NCI-H510A treated with DMSO at 0.1 percent for 48 hours (cell line): ENCODE results near the gene HTR3A.
A peak's percentile ranks its signal among the peaks of the same experiment; 100 is the strongest.

Source experiments
- DNase-seq: peaks from one replicate; lab custom pipeline; 2025; lab: John Stamatoyannopoulos, UW

Gene HTR3A

DNA sequence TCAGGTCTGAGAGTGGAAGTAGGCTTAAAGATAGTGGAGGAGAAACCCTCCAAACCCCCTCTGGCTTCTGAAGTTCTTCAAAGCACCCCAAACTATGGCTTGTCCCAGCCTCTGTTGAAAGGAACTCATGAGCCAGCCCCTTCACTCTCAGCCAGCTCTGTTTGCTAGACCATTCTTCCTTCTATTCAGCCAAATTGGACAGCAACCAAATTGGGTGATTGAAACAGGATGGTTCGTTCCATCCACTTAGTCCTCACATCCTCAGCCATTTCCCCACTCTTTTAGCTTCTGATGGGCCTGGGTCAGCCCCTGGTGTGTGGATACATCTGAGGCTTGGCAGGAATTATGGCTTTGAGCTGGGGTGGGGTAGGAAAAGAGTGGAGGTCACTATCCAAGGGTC lies 4.5 kb downstream of the HTR3A start:
- DNase-seq, result no peak

DNA sequence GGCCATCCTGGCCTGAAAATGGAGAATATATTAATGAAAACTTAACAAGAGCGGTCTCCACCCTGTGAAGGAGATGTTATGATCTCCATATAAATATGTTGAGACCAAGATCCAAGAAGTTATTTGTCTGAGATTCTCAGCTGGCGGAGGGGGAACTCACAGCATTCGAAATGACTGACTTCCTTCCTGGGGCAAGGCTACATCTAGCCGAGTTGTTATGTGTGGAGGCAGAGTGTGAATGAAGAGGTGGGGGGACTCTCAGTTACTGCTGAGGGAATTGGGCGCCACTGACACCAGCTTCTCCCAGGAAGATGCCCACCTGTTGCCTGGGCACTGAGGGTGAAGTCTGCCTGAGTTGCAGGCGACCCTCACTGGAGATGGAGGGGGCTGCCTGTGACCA lies 5.9 kb downstream of the HTR3A start:
- no peak for DNase-seq

DNA sequence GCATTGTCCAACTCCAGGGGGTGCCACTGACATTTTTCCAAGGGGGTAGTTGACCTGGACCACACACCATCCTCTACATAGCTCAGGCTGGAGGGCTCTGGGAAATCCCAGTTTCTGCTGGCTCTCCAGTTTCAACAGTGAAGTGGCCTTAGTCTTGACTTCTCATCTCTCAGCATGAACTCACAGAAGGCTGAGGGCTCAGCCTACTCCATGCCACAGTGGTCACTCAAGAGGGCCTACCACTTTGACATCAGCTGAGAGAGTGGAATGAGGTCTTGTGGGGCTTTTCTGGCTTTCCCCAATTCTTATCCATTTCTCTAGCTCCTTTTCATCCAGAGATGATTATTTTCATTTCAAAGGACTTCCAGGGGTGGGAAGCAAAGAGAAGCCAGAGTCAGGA lies 7.4 kb downstream of the HTR3A start:
- no peak for DNase-seq

DNA sequence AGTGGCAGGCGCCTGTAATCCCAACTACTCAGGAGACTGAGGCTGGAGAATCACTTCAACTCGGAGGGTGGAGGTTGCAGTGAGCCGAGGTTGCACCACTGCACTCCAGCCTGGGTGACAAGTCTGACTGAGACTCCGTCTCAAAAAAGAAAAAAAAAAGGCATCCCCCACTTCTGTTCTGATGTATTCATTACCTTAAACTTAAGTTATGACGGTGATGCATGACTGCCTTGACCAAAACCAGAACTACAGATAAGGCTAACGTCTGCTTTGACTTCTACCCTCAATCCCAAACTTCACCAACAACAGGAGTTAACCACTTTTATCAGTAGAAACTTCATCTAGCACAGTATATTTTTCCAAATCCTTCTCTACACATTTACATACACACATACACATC lies 9.9 kb downstream of the HTR3A start:
- DNase-seq, result no peak

DNA sequence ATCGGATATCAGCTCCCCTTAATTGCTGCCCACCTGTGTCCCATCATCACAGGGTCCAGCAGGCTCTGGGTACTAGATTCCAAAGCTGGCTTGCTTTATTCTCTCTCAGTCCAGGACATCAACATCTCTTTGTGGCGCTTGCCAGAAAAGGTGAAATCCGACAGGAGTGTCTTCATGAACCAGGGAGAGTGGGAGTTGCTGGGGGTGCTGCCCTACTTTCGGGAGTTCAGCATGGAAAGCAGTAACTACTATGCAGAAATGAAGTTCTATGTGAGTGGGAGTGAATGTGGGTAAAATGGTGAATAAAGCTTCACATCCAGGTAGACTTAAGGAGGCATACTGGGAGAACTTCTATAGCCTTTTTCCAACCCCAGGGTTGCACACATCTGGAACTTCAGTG lies 11.0 kb downstream of the HTR3A start:
- no peak for DNase-seq

DNA sequence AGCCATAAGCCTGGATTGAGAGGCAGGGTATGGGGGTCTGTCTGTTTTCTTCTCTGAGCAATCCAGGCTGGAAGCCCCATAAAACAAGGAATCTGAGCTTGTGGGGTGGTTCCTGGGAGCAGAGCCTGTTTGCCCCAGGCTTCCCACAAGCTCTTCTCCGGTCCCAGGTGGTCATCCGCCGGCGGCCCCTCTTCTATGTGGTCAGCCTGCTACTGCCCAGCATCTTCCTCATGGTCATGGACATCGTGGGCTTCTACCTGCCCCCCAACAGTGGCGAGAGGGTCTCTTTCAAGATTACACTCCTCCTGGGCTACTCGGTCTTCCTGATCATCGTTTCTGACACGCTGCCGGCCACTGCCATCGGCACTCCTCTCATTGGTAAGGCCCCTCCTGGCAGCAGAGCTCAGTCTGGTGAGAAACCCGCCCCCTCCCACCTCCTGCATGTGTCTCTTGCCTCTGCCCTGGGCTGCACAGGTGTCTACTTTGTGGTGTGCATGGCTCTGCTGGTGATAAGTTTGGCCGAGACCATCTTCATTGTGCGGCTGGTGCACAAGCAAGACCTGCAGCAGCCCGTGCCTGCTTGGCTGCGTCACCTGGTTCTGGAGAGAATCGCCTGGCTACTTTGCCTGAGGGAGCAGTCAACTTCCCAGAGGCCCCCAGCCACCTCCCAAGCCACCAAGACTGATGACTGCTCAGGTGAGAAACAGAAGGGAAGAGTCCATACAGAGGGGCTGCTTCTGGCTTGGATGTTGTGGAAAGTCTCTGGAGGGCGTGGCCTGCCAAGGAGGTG lies 11.6 kb downstream of the HTR3A start:
- DNase-seq, result no peak

DNA sequence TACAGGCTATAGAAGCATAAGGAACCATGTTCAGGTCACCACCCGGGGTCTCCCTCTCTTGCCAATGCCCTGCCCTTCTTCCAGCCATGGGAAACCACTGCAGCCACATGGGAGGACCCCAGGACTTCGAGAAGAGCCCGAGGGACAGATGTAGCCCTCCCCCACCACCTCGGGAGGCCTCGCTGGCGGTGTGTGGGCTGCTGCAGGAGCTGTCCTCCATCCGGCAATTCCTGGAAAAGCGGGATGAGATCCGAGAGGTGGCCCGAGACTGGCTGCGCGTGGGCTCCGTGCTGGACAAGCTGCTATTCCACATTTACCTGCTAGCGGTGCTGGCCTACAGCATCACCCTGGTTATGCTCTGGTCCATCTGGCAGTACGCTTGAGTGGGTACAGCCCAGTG lies 14.5 kb downstream of the HTR3A start:
- DNase-seq, result no peak

DNA sequence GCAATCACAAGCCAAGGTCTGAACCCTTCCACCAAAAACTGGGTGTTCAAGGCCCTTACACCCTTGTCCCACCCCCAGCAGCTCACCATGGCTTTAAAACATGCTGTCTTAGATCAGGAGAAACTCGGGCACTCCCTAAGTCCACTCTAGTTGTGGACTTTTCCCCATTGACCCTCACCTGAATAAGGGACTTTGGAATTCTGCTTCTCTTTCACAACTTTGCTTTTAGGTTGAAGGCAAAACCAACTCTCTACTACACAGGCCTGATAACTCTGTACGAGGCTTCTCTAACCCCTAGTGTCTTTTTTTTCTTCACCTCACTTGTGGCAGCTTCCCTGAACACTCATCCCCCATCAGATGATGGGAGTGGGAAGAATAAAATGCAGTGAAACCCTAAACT lies 15.0 kb downstream of the HTR3A start:
- DNase-seq, result no peak

DNA sequence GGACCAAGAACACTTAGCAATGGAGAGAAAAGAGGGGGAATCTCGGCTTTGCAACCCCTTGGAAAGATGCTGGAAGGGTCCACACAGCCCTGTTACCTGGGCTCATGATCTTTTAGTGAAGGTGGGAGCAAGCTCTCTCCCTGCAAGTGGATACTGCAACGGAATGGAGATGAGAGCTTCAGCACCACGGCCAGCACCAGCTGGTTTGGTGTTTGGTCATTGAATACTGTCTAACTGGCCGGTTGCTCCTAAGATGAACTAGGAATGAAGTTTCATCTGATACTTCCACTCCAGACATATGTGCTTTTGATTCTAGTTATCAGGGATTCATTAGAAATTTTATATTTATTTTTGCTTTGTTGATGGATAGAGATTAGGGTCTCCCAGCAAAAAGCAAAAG lies 16.3 kb downstream of the HTR3A start:
- no peak for DNase-seq

DNA sequence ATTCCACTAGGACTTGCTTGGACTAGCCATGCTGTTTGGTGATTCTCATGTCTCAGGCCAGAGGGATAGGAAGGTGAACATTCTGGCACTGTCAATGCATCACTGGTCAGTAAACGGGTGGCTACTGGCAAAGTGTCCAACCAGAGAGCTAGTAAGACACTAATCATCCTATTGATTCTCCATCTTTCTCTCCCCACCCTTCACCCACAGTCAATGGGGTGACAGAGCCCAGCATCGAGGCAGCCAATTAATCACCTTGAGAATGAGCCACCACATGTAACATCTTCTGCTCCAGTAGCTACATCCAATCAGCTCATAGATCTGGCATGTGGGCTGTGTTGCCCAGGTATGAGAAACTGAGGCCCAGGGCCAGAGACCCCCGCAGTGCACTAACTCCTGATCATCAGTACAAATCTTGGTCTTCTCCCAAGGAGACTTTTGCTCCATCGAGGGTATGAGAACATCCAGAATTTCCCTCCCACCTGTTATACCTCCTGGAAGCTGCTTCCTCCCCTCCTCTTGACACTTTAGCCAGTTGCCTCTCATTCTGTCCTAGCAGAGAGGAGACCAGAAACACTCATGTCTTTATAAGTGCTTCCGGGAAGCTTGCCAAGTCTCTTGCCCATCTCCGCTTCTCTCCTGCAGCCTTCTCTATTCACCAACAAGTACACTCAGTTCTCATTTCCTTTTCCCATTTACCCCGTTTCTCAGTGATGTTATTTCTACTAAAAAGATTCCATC lies 17.0 kb downstream of the HTR3A start:
- peak; percentile 83 for DNase-seq

DNA sequence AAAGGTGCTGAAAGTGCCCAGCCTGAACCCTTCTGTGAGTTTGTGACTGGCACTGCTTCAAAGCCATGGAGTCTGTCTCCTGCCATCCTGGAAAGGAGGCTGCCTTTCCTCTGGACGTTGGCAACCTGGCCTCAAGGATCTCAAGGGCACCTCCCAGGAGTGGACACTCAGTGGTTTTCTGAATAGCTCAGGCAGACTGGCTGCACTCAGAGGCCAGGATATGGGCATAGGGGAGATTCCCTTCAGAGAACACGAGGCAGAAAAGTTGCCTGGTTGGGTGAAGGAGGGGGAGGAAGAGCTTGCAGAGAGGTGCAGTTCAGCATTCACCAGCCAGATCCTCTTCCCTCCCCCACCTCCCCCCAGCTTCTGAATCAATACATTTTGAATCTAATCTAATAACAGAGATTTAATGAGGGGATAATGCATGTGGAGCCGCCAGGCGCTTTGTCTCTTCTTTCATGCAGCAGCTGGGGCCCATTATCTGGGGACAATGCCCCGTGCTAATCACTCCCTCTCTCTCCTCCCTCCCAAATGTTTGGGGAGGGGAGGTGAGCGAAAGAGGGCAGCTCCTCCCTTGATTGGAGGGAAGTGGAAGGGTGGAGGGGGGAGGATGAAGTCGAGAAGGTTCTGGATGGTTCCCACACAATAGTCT lies 17.7 kb downstream of the HTR3A start:
- no peak for DNase-seq

DNA sequence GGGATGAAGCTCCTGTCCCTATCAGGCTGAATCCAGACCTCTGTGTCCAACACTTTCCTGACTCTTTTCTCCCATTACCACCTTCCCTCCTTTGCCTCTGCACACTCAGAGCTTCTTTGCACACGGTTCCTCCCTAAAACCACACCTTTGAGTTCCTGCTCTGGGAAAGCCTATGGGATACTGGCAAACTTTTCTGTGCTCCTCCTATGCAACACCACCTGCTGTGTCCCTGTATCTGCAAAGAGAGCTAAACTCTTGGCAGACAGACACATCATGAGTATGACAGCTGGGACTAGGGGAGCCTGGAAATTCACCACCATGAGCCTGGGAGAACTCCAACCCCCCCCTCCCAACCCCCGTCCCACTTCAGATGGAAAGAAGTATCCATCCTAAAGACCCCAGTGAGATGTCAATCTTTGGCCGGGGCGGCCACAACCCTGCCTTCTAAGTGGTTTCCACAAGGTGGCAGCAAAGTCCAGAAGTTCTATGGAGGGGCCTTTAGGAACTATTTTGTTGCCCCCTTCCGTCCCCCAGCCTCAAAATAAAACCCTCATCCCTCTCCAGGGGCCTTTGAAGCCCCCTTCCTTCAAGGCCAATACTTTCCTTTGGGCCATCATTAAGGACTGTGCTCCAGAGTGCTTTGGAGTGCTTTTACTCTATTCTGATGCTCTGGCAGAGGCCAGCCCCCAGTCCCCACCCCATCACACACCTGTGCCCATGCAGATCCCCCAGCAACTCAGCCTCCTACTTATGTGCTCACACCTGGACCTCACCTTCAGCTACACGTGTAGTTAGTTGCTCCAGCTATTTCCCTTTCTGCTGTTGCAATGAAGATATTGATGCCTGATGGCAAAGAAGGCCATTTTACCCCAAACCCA lies 19.4 kb downstream of the HTR3A start:
- DNase-seq, result peak; percentile 31

DNA sequence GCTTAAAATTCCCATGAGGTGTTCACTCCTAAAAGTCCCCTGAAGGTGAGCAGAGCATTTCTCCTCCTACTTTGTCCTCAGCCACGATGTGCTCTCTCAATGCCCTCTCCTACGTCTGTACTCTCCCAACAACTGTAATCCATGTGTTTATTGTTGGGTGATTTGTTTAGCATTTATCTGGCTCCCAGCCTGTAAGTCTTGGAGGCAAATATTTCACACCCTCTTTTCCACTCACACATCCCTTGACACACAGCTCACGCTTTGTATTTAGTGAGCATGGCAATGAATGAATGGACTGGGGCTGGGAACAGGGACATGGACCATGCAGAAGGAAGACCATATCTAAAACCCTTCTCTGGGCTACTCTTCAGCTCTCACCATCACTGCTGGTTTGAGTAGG lies 22.6 kb downstream of the HTR3A start:
- no peak for DNase-seq

DNA sequence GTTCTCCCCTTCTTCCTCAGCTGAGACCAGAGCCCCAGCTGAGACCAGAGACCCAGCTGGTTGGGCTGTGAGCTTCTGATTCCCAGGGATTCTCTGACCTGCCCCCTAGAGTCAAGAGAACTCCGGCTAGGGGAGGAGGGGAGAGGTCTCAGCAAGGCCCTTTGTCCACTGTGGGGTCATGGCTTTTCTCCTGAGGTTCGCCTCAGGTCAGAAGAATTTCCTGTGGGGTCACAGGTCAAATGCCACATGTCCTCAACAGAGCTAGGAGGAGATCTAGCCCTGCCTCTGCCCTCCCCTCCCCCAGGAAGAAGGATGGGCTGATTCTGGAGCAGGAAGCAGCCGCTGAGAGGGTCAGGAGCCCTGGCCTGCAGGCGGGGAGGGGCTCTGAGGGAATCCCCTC lies 23.7 kb downstream of the HTR3A start:
- no peak for DNase-seq

DNA sequence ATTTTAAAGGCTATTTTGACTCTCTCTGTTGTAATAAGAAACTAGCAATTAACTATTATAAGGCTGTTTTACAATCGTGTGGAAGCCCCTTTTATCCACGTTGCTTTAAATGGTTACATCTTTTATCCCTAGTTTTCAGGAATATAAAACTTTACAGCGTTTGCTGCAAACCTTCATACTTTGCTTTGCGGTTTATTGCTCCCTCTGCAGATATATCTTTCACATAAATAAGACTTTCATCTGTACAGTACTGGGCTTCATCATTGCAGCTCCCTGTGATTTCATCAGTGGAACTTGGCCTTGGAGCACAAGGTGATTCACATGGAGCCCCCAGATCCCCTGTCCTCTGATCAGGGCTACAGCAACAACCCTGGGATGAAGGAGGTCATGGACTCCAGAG lies 25.6 kb downstream of the HTR3A start:
- no peak for DNase-seq

DNA sequence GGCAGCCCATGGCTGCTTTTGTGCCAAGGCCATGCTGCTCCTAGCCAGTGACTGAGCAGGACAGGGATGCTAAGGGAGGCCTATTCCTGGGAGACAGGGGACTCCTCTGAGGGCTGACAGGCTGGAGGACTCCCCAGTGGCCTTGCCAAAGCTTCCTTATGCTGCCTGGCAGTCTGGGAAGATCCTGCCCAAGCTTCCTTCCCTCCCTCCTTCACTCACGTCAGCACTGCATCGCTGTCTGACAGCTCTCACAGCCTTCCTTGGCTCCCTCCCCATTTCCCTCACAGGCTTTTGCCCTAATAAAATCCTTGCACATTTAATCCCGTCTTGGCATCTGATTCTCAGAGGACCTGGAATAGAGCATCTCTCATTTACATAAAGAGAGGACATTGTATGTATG lies 26.5 kb downstream of the HTR3A start:
- no peak for DNase-seq

DNA sequence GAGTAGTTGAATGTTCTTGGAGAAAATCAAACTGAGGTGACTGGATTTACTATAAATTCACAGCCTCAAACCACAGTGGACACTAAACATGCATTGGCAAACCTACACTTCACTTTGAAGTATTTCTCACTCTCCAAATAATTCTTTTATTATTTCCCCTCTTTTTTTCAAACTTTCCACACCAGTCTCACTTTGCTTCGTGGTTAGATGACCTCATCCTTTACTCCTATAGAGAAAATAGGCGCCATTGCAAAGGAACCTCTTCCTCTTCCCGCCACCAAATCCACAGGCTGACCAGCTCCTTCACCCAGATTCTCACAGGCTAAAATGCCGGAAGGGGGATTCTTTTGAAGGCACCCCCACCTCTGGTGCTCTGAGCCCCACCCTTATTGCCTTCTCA lies 33.4 kb downstream of the HTR3A start:
- DNase-seq, result no peak

DNA sequence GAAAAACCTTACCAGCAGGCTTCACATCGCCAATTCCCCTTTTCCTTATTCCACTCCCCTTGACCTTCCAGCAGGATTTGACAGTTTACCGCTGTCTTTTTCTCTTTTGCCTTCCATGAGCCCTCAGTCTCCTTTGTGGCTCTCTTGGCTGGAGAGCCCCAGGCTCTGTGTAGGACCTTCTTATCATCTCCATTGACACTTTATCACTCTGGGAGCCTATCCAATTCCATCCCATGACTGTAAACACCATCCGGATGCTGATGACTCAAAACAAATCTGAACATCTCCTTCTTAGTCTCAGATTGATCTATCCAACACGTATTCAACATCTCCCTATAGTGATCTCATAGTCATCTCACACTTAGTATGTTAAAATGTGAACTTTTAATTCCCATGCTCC lies 36.0 kb downstream of the HTR3A start:
- no peak for DNase-seq

DNA sequence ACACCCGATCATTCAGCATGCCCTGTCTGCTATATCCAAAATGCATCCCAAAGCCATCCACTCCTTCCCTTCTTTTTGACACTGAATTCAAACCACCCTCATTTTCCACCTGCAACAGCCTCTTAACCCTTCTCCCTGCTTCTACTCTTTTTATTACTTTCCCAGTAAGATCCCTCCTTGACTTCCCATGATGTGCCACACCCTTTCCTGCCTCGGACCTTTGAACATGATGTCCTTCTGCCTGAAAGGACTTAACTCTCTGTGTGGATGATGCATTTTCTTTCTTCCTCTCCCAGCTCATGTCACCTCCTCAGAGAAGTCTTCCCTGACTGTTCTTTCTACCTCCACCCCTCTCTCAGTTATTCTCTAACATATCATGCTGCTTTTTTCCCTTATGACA lies 36.5 kb downstream of the HTR3A start:
- DNase-seq, result no peak

DNA sequence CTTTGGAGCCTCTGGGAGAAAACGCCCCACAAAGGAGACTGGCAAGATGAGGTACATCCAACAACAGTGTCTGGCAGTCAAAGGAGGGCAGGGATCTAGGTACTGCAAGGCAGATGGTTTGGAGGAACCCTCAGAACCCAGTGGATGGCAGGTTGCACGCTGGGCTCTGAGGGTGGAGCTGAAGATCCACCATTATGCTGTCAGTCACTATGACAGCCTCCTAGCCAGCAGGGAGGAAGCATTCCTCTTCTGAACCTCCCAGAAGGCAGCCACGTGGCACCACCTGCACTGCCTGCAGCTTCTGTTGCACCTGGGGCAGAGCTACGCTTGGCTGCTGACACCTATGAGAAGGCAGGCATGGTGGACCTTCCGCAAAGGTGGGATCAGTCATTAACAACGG lies 40.2 kb downstream of the HTR3A start:
- no peak for DNase-seq

DNA sequence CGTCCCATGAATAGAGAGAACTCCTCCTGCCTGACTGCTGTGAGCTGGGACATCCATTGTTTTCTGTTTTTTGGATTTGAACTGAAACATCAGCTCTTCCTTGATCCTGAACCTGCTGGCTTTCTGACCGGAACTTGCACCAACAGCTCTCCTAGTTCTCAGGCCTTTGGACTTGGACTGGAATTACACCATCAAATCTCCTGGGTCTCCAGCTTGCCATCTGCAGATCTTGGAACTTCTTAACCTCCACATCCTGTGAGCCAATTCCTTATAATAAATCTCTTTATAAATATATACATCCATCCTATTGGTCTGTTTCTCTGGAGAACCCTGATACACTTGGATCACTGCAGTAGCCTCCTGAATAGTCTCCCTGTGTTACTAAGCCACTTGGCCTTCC lies 42.1 kb downstream of the HTR3A start:
- no peak for DNase-seq

DNA sequence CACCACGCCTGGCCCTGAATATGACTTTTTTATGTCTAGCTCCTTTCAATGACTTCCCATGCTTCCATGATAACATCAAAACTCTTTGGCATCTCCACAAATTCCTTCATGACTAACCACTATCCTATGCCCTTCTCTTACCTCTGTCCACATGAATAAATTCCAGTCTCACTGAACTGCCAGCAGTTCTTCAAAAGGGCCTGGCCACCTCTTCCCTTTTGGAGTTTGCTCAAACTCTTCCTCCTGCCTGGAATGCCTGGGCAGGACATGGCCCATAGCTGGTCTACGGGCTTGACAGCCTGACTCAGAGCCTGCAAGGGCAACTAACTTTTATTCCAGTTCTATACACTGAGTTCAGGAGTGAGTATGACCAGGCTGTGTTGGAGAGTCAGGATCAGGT lies 42.8 kb downstream of the HTR3A start:
- no peak for DNase-seq
